ENCODE data around the gene RAG2. TPM values are rescaled to one million over a fixed set of nuclear protein-coding genes. Genes with fewer than 3 reads are reported as not detected.

The RAG2 gene
- total and polyA plus RNA-seq, 4 donors: 0.10 to 0.35 TPM; not detected in 2

DNA sequence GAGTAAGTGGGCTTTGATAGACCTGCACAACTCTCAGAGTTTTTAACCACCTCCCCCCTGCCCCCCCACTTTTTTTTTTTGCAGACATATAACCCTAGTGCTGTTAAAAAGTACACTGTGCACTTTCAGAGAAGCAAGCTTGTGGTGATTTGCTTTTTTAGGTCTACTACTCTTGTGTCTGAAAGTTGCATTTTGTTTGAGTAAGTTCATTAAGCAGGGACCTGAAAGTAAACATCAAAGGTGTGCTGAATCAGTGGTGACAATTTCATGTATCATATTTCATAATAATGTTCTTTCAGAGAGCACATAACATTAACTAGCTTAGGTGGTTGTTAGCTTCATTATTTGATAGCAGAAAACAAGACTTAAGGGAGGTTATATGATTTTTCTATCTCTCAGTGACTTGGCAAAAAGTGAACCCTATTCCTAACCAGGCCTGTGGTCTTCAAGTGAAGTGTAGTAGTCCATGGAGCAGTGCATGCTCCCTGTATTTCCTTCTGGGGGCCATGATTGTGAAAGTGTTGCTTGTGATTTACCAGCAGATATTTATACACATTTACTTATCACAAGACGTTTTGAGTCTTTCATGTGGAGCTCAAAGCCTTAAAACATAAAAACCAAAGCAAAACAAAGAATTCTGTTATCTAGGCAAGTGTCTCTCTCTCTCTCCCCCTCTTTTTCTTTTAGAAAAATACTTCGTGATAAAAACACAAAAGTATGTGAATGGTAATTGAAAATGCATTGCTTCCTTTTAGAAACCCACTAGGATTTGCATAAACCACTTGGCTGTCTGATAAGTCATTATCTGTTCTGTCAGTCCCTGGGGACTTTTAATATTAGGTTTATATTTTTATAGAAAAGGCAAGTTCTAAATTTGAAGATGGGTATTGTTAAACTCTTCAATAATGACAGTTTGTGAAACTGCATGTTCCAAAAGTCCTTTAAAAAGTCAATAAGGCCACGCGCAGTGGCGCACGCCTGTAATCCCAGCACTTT, 7.5 kb upstream of the RAG2 start:
- no peak overlapping the region for H3K4me3 ChIP-seq (ENCODE audit: low read depth, low read length)
- H3K4me1 ChIP-seq (ENCODE audit: control insufficient read depth, insufficient read depth, low read length): no peaks in the 10 kb centered on the region
- no peak for DNase-seq (ENCODE audit: low read depth in 4 of 6, low spot score in 6 of 6)
- H3K27me3 ChIP-seq (ENCODE audit: control insufficient read depth, insufficient read depth, low read length): no peaks in the 10 kb centered on the region
- no peaks in the 10 kb centered on the region for H3K9me3 ChIP-seq (ENCODE audit: control insufficient read depth, insufficient read depth, low read length)
- no peaks in the 10 kb centered on the region for H3K36me3 ChIP-seq (ENCODE audit: control insufficient read depth, insufficient read depth, low read length)
- H3K27ac ChIP-seq (ENCODE audit: low read depth, low read length): no peak overlapping the region
- 100% methylated on average over 4 of the region's 6 CpGs for WGBS (ENCODE audit: insufficient coverage)

DNA sequence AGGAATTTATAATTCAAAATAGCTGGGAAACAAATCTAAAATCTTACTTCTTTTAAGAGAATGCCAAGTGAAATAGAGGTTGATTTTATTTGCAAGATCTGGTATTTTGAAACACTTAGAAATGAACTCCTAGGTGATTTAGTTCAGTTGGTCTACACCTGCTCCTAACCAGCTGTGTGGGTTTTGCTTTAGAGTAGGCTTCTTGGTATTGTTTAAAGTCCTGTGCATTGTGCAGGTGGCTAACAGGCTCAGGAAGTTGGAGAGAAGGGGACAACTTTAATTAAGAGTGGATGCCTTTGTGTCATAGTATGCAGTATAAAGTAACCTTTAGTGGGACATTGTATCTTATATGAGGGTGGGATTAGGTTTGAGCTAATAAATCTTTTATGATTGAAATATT, 4.1 kb upstream of the RAG2 start:
- Histone ChIP-seq H3K27ac (ENCODE audit: low read depth, low read length) (no peak overlapping the region), H3K27me3 (ENCODE audit: control insufficient read depth, insufficient read depth, low read length) (no peaks in the 10 kb centered on the region), H3K9me3 (ENCODE audit: control insufficient read depth, insufficient read depth, low read length) (no peaks in the 10 kb centered on the region), H3K4me1 (ENCODE audit: control insufficient read depth, insufficient read depth, low read length) (no peaks in the 10 kb centered on the region), H3K4me3 (ENCODE audit: low read depth, low read length) (no peak overlapping the region), H3K36me3 (ENCODE audit: control insufficient read depth, insufficient read depth, low read length) (no peaks in the 10 kb centered on the region)
- DNase-seq (ENCODE audit: low read depth in 4 of 6, low spot score in 6 of 6): no peak

DNA sequence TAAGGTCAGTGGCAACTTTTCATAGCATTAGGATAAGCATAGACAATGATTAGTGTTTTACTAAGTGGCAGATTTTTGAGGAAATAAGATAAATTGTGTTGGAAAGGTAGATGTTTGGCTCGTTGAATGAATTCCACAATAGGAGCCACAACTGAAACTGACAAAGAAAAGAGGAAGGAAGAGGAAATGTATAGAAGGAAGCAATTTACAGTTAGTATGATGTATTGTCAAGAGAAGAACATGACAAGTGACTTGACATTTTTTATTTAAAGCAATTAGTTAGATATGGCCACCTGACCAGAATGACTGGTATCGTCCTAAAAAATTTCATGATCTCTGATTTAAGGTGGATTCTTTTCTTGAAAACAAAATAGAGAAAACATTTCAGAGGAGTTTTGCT, 3.1 kb upstream of the RAG2 start:
- Histone ChIP-seq H3K4me1 (ENCODE audit: control insufficient read depth, insufficient read depth, low read length) (no peaks in the 10 kb centered on the region), H3K36me3 (ENCODE audit: control insufficient read depth, insufficient read depth, low read length) (no peaks in the 10 kb centered on the region), H3K27ac (ENCODE audit: low read depth, low read length) (no peak overlapping the region), H3K9me3 (ENCODE audit: control insufficient read depth, insufficient read depth, low read length) (no peaks in the 10 kb centered on the region), H3K27me3 (ENCODE audit: control insufficient read depth, insufficient read depth, low read length) (no peaks in the 10 kb centered on the region), H3K4me3 (ENCODE audit: low read depth, low read length) (no peak overlapping the region)
- WGBS (ENCODE audit: insufficient coverage): 80% methylated on average over 1 of the region's 2 CpGs
- DNase-seq (ENCODE audit: low read depth in 4 of 6, low spot score in 6 of 6): no peak

DNA sequence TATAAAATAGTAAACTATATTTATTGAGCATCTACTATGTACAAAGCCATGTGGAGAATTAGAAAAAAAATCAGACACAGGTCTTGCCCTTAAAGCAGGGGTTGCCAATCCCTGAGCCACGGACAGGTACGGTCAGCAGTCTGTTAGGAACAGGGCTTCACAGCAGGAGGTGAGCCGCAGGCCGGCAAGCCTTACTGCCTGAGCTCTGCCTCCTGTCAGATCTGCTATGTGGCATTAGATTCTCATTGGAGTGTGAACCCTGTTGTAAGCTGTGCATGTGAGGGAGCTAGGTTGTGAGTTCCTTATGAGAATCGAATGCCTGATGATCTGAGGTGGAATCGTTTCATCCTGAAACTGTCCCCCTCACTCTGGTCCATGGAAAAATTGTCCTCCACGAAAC, 2.1 kb upstream of the RAG2 start:
- Histone ChIP-seq H3K4me3 (ENCODE audit: low read depth, low read length) (no peak overlapping the region), H3K36me3 (ENCODE audit: control insufficient read depth, insufficient read depth, low read length) (no peaks in the 10 kb centered on the region), H3K27ac (ENCODE audit: low read depth, low read length) (no peak overlapping the region), H3K9me3 (ENCODE audit: control insufficient read depth, insufficient read depth, low read length) (no peaks in the 10 kb centered on the region), H3K27me3 (ENCODE audit: control insufficient read depth, insufficient read depth, low read length) (no peaks in the 10 kb centered on the region), H3K4me1 (ENCODE audit: control insufficient read depth, insufficient read depth, low read length) (no peaks in the 10 kb centered on the region)
- DNase-seq (ENCODE audit: low read depth in 4 of 6, low spot score in 6 of 6): no peak
- WGBS (ENCODE audit: insufficient coverage): 55% methylated on average over 4 of the region's 7 CpGs

DNA sequence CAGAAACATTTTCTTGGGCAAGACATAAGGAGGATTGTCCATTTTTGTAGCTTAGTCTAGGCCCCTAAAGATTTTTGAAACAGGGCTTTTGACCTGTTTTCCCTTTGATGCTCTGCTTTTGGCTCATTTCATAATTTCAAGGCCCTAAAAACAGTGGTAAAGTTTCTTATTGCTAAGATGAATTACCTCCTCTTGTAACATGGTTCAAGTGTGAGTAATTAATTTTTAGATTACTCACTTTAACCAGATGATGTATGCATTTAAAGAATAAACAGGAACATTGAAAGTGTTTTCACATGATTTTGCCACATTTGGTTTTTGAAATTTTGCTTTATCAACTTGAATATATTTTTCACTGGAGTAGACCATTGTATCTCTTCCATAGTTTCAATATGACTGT, 1.2 kb downstream of the RAG2 start:
- no peaks in the 10 kb centered on the region for H3K9me3 ChIP-seq (ENCODE audit: control insufficient read depth, insufficient read depth, low read length)
- H3K4me1 ChIP-seq (ENCODE audit: control insufficient read depth, insufficient read depth, low read length): no peaks in the 10 kb centered on the region
- H3K4me3 ChIP-seq (ENCODE audit: low read depth, low read length): no peak overlapping the region
- no peak for DNase-seq (ENCODE audit: low read depth in 4 of 6, low spot score in 6 of 6)
- no peak overlapping the region for H3K27ac ChIP-seq (ENCODE audit: low read depth, low read length)
- H3K36me3 ChIP-seq (ENCODE audit: control insufficient read depth, insufficient read depth, low read length): no peaks in the 10 kb centered on the region
- H3K27me3 ChIP-seq (ENCODE audit: control insufficient read depth, insufficient read depth, low read length): peaks cover 3% of the 10 kb centered on the region

DNA sequence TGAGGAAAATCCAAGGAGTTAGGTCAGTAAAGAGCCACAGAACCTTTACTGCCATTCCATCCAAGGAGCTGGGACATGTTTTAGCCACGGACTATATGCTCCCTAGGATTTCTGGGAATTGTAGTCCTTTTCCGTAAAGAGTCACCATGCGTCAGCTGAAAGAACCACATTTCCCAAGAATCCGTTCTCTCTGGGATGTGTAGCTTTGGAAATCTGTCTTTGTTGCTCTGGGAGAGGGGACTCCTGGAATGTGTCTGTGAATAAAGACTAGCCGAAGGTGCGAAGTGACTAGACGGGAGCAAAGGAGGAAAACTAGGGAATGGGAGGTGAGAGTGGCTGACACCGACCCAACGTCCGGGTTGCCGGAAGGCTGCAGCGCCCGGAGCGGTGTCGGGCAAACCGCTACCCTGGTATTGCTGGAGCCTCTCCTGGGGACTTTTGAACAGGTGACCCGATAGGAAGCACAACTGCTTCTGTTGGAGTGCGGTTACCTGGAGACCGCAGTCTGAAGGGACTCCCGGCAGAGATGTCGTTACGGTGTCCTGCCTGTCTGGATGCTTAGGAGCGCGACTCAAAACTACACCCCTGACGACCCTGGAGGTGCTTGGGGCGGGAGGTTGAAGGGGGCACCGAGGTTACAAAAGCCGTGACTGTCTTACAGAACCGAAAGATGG, 3.6 kb downstream of the RAG2 start, which contains the start of gene IFTAP:
TSS of gene IFTAP (plus strand) at position 187 of the 674 bp plus-strand sequence. CDS start 15,602 bp downstream, outside the sequence.
- H3K9me3 ChIP-seq (ENCODE audit: control insufficient read depth, insufficient read depth, low read length): no peaks in the 10 kb centered on the region
- peak within 1 kb of the TSS; percentile 49 for H3K27ac ChIP-seq (ENCODE audit: low read depth, low read length)
- H3K36me3 ChIP-seq (ENCODE audit: control insufficient read depth, insufficient read depth, low read length): no peaks in the 10 kb centered on the region
- peaks cover 8% of the 10 kb centered on the region for H3K27me3 ChIP-seq (ENCODE audit: control insufficient read depth, insufficient read depth, low read length)
- 0% methylated on average over 24 of the region's 29 CpGs for WGBS (ENCODE audit: insufficient coverage)
- DNase-seq (ENCODE audit: low read depth in 4 of 6, low spot score in 6 of 6): peak; percentile 86 to 99 (median 92)
- no peaks in the 10 kb centered on the region for H3K4me1 ChIP-seq (ENCODE audit: control insufficient read depth, insufficient read depth, low read length)
- peak within 1 kb of the TSS; percentile 94 for H3K4me3 ChIP-seq (ENCODE audit: low read depth, low read length)

DNA sequence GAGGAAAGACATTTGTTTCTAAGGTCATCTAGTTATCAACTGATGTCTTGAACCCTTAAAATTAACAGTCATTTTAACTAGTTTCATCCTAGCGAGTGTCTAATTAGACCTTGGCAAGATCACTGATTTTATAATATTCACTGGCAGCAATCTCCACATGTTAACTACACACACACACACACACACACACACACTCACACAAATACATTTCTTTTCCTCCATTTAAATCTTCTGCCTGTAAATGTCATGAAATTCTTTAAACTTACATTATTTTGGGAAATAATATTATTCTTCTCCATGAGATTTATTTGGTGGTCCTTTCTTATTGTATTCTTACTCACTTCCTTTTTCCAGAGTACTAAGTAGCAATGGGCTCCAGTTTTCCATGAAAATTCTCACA, 6.6 kb downstream of the RAG2 start:
- no peak overlapping the region for H3K4me3 ChIP-seq (ENCODE audit: low read depth, low read length)
- no peaks in the 10 kb centered on the region for H3K36me3 ChIP-seq (ENCODE audit: control insufficient read depth, insufficient read depth, low read length)
- no peak overlapping the region for H3K27ac ChIP-seq (ENCODE audit: low read depth, low read length)
- H3K9me3 ChIP-seq (ENCODE audit: control insufficient read depth, insufficient read depth, low read length): no peaks in the 10 kb centered on the region
- DNase-seq (ENCODE audit: low read depth in 4 of 6, low spot score in 6 of 6): no peak
- H3K4me1 ChIP-seq (ENCODE audit: control insufficient read depth, insufficient read depth, low read length): no peaks in the 10 kb centered on the region
- WGBS (ENCODE audit: insufficient coverage): 60% methylated on average over 1 of the region's 1 CpG
- H3K27me3 ChIP-seq (ENCODE audit: control insufficient read depth, insufficient read depth, low read length): peaks cover 16% of the 10 kb centered on the region

DNA sequence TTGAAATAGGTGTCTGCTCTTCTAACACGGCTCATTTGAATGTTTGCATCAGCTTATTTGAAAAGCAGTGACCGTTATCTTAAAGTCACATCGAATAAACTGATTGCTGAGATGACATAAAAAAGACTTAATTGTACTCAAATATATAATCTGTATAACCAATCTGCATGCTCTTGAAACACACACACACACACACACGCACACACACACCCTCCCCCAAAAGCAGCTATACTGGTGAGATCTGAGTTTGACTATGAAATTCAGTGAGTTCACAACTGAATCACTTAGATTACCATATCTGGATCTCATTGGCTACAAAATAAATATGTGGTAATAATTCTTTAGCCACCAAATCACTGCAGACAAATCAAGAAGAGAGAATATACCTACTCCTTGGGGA, 7.5 kb downstream of the RAG2 start:
- no CpG with 5 or more reads among the region's 4 CpGs for WGBS (ENCODE audit: insufficient coverage)
- Histone ChIP-seq H3K9me3 (ENCODE audit: control insufficient read depth, insufficient read depth, low read length) (no peaks in the 10 kb centered on the region), H3K4me3 (ENCODE audit: low read depth, low read length) (no peak overlapping the region), H3K27ac (ENCODE audit: low read depth, low read length) (no peak overlapping the region), H3K4me1 (ENCODE audit: control insufficient read depth, insufficient read depth, low read length) (no peaks in the 10 kb centered on the region), H3K36me3 (ENCODE audit: control insufficient read depth, insufficient read depth, low read length) (no peaks in the 10 kb centered on the region), H3K27me3 (ENCODE audit: control insufficient read depth, insufficient read depth, low read length) (peaks cover 16% of the 10 kb centered on the region)
- no peak for DNase-seq (ENCODE audit: low read depth in 4 of 6, low spot score in 6 of 6)

DNA sequence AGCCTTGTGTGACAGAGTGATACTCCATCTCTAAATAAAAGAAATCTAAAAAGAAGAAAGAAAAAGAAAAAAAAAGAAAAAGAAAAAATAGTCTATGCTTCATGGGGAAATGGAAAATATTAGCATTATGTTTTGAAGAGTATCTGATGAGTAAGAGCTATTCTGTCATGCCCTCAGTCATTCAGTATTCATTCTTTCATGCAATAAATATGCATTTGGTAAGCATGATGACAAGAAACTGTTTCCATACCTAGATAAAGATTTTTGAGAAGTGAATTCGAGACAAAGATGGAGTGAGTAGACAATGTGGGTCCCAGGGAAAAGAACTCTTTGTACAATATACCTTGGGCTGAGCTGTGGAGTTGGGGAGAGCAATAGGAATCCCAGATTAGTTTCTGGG, 9.9 kb downstream of the RAG2 start:
- Histone ChIP-seq H3K27me3 (ENCODE audit: control insufficient read depth, insufficient read depth, low read length) (peaks cover 16% of the 10 kb centered on the region), H3K27ac (ENCODE audit: low read depth, low read length) (no peak overlapping the region), H3K4me1 (ENCODE audit: control insufficient read depth, insufficient read depth, low read length) (no peaks in the 10 kb centered on the region), H3K36me3 (ENCODE audit: control insufficient read depth, insufficient read depth, low read length) (no peaks in the 10 kb centered on the region), H3K9me3 (ENCODE audit: control insufficient read depth, insufficient read depth, low read length) (no peaks in the 10 kb centered on the region), H3K4me3 (ENCODE audit: low read depth, low read length) (no peak overlapping the region)
- no CpG with 5 or more reads among the region's 1 CpG for WGBS (ENCODE audit: insufficient coverage)
- DNase-seq (ENCODE audit: low read depth in 4 of 6, low spot score in 6 of 6): no peak

DNA sequence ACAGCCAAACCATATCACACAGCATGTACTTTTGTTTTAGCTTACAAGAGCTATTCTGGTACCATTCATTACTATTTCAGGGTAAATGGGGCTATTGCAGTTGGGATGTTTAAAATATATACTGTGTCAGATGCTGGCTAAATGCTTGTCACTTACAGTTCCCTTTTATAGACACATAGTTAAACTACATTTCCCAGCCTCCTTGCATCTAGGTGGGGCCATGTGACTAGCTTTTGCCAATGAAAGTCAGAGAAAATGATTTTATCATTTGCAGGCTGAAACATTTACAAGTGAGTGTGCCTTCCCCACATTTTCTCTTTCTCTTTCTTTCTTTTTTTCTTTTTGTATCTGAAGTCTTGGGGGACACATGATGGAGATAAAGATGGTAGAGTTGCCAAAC, 11.5 kb downstream of the RAG2 start:
- no peaks in the 10 kb centered on the region for H3K4me1 ChIP-seq (ENCODE audit: control insufficient read depth, insufficient read depth, low read length)
- no peak for DNase-seq (ENCODE audit: low read depth in 4 of 6, low spot score in 6 of 6)
- no peaks in the 10 kb centered on the region for H3K36me3 ChIP-seq (ENCODE audit: control insufficient read depth, insufficient read depth, low read length)
- H3K27me3 ChIP-seq (ENCODE audit: control insufficient read depth, insufficient read depth, low read length): peaks cover 13% of the 10 kb centered on the region
- H3K9me3 ChIP-seq (ENCODE audit: control insufficient read depth, insufficient read depth, low read length): no peaks in the 10 kb centered on the region
- H3K4me3 ChIP-seq (ENCODE audit: low read depth, low read length): no peak overlapping the region
- no peak overlapping the region for H3K27ac ChIP-seq (ENCODE audit: low read depth, low read length)
